Thoracic aorta (tissue), 2 donors: ENCODE measurements around the gene STAMBP. TPM values are rescaled to one million over a fixed set of nuclear protein-coding genes. Genes with fewer than 3 reads are reported as not detected.

ENCODE experiments used
- ATAC-seq: fragments of 150-250 bp; one replicate; pipeline ENCODE4 v1.8.0; 2017; ENCODE audit warnings: low read depth; ENCODE audit not compliant: insufficient number of reproducible peaks, low FRiP score
- DNase-seq: peaks from one replicate; pipeline ENCODE4 v3.0.0-alpha.2; 2020; ENCODE audit warnings: low spot score
- H3K27ac ChIP-seq, 2 donors: fragments of 200-600 bp; sonication (generic); 1 replicate in 1 of 2; 2 replicates in 1 of 2; pipeline ENCODE4 v1.5.1; 2016; ENCODE audit warnings: mild to moderate bottlenecking in 2 of 2, moderate library complexity in 2 of 2
- H3K27me3 ChIP-seq: fragments of 200-600 bp; sonication (generic); replicated peaks from 2 replicates; pipeline ENCODE4 v1.6.0; 2016; ENCODE audit warnings: mild to moderate bottlenecking; ENCODE audit not compliant: insufficient read depth
- H3K36me3 ChIP-seq: fragments of 200-600 bp; sonication (generic); one replicate; pipeline ENCODE4 v1.5.1; 2016
- H3K4me1 ChIP-seq, 2 donors: fragments of 200-600 bp; sonication (generic); 1 replicate in 1 of 2; 2 replicates in 1 of 2; pipeline versions ENCODE4 v1.5.1 to v1.6.0; 2016; ENCODE audit warnings: low read depth in 2 of 2, mild to moderate bottlenecking in 1 of 2; ENCODE audit not compliant: control insufficient read depth in 1 of 2
- H3K4me3 ChIP-seq: fragments of 200-600 bp; sonication (generic); 2 replicates; pipeline ENCODE4 v1.5.1; 2016; ENCODE audit warnings: mild to moderate bottlenecking
- H3K9me3 ChIP-seq: fragments of 200-600 bp; sonication (generic); 2 replicates; pipeline ENCODE4 v1.5.1; 2016
- total RNA-seq, 2 donors: library from RNA; depleted of rRNA; stranded (reverse); fragments of >200 nt; gene quantifications; one replicate each; pipeline versions ENCODE4 v1.1.0 to v1.2.3, GENCODE V29; 2016
- TF ChIP-seq, protein P1 (sequence below): fragments of 200-600 bp; sonication (generic); IDR thresholded peaks from one replicate; pipeline ENCODE4 v1.5.1; 2019; ENCODE audit warnings: antibody characterized with exemption

The STAMBP gene
- total RNA-seq, 2 donors from 2014 or later = 23.8 to 34.4 TPM

- no peaks in the 10 kb centered on the region for H3K9me3 ChIP-seq
- DNase-seq (no peak), ATAC-seq (no peak)
- no peak overlapping the region for H3K27ac ChIP-seq
- H3K4me1 ChIP-seq = peaks cover 0 to 4% of the 10 kb centered on the region in 2 donors
- no peaks in the 10 kb centered on the region for H3K27me3 ChIP-seq
- TF ChIP-seq, protein P1, sequence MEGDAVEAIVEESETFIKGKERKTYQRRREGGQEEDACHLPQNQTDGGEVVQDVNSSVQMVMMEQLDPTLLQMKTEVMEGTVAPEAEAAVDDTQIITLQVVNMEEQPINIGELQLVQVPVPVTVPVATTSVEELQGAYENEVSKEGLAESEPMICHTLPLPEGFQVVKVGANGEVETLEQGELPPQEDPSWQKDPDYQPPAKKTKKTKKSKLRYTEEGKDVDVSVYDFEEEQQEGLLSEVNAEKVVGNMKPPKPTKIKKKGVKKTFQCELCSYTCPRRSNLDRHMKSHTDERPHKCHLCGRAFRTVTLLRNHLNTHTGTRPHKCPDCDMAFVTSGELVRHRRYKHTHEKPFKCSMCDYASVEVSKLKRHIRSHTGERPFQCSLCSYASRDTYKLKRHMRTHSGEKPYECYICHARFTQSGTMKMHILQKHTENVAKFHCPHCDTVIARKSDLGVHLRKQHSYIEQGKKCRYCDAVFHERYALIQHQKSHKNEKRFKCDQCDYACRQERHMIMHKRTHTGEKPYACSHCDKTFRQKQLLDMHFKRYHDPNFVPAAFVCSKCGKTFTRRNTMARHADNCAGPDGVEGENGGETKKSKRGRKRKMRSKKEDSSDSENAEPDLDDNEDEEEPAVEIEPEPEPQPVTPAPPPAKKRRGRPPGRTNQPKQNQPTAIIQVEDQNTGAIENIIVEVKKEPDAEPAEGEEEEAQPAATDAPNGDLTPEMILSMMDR = no peak
- peaks cover 40% of the 10 kb centered on the region for H3K36me3 ChIP-seq
- no peak overlapping the region for H3K4me3 ChIP-seq
Observed at GRCh38 chr2:73855526-73855925, 26.8 kb downstream of the STAMBP start.

- TF ChIP-seq, protein P1 = no peak
- H3K4me3 ChIP-seq = no peak overlapping the region
- DNase-seq = no peak
- no peak for ATAC-seq
- no peaks in the 10 kb centered on the region for H3K9me3 ChIP-seq
- no peak overlapping the region for H3K27ac ChIP-seq
- no peaks in the 10 kb centered on the region for H3K27me3 ChIP-seq
- H3K36me3 ChIP-seq = peaks cover 45% of the 10 kb centered on the region
- H3K4me1 ChIP-seq = peaks cover 0 to 4% of the 10 kb centered on the region in 2 donors
Observed at GRCh38 chr2:73856214-73856613, 27.5 kb downstream of the STAMBP start.

- Histone ChIP-seq H3K4me1 (no peaks in the 10 kb centered on the region), H3K36me3 (peaks cover 60% of the 10 kb centered on the region), H3K27ac (no peak overlapping the region), H3K4me3 (no peak overlapping the region), H3K9me3 (no peaks in the 10 kb centered on the region), H3K27me3 (no peaks in the 10 kb centered on the region)
- no peak for DNase-seq
- ATAC-seq = no peak
- TF ChIP-seq, protein P1 = no peak
Observed at GRCh38 chr2:73859721-73860586, 31.2 kb downstream of the STAMBP start.

DNA sequence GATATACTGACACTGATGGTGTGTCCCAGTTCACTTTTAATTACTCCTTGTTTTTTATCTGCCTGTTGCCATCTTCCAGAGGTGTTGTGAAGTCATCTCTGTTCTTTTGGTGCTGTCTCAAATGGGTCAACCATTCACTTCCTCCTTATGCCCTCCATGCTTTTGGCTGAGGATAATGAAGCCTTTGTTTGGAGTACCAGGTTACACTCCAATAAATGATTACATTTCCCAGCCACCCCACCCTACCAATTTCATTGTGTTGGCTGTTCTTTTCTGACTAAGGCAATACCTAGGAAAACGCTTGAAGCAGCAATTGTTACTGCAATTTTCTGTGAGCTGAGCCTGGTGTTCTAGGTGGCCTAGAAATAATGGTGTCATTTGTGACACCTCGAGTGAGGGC lies 34.2 kb downstream of the STAMBP start:
- Histone ChIP-seq H3K36me3 (peaks cover 56% of the 10 kb centered on the region), H3K27me3 (no peaks in the 10 kb centered on the region), H3K4me3 (no peak overlapping the region), H3K27ac (no peak overlapping the region), H3K4me1 (no peaks in the 10 kb centered on the region), H3K9me3 (no peaks in the 10 kb centered on the region)
- DNase-seq (no peak), ATAC-seq (no peak)
- TF ChIP-seq, protein P1 = no peak

GRCh38 chr2:73868204-73868978 lies 39.6 kb downstream of the STAMBP start:
- H3K4me3 ChIP-seq = no peak overlapping the region
- ATAC-seq = no peak
- peaks cover 7 to 17% of the 10 kb centered on the region in 2 donors for H3K4me1 ChIP-seq
- no peaks in the 10 kb centered on the region for H3K9me3 ChIP-seq
- H3K36me3 ChIP-seq = peaks cover 18% of the 10 kb centered on the region
- no peak for DNase-seq
- TF ChIP-seq, protein P1 = no peak
- no peaks in the 10 kb centered on the region for H3K27me3 ChIP-seq
- H3K27ac ChIP-seq = peak overlapping the region; percentile 79 to 89
